Endothelial cell (in vitro differentiated cells): ENCODE data around the gene CNTN4. TPM values are rescaled to one million over a fixed set of nuclear protein-coding genes. Genes with fewer than 3 reads are reported as not detected.

Experiments
- DNase-seq: peaks from one replicate; pipeline ENCODE4 v3.0.0; 2021; ENCODE audit warnings: low spot score
- H3K27ac Mint-ChIP-seq: one replicate; pipeline ENCODE4 v1.8.0; 2021; ENCODE audit warnings: mixed read lengths, inconsistent platforms; ENCODE audit not compliant: unreplicated experiment
- H3K27me3 Mint-ChIP-seq: one replicate; pipeline ENCODE4 v1.8.0; 2021; ENCODE audit warnings: mild to moderate bottlenecking, moderate library complexity, mixed read lengths, inconsistent platforms; ENCODE audit not compliant: unreplicated experiment
- H3K36me3 Mint-ChIP-seq: one replicate; pipeline ENCODE4 v1.8.0; 2021; ENCODE audit warnings: mild to moderate bottlenecking, low read depth, mixed read lengths, inconsistent platforms; ENCODE audit not compliant: unreplicated experiment
- H3K4me1 Mint-ChIP-seq: one replicate; pipeline ENCODE4 v1.8.0; 2021; ENCODE audit warnings: mild to moderate bottlenecking, mixed read lengths, inconsistent platforms; ENCODE audit not compliant: unreplicated experiment
- H3K4me3 Mint-ChIP-seq: one replicate; pipeline ENCODE4 v1.8.0; 2021; ENCODE audit warnings: mild to moderate bottlenecking, mixed read lengths, inconsistent platforms; ENCODE audit not compliant: unreplicated experiment
- H3K9me3 Mint-ChIP-seq: one replicate; pipeline ENCODE4 v1.8.0; 2021; ENCODE audit warnings: mixed read lengths, inconsistent platforms; ENCODE audit not compliant: unreplicated experiment
- total RNA-seq: library from RNA; stranded (reverse); fragmentation: NEBNext Ultra II Directional; extraction: Animal tissue kit (Norgen Biotek cat#: 25700); gene quantifications from one replicate; pipeline ENCODE4 v1.2.1, GENCODE V29; 2021; ENCODE audit not compliant: unreplicated experiment
- TF ChIP-seq, protein P1 (sequence below): fragments of 200-600 bp; sonication (generic); IDR thresholded peaks from one replicate; pipeline ENCODE4 v1.5.0; 2021; ENCODE audit warnings: antibody characterized with exemption; ENCODE audit not compliant: unreplicated experiment

The CNTN4 gene
- total RNA-seq, 1 donor from 2014 or later, result not detected

DNA sequence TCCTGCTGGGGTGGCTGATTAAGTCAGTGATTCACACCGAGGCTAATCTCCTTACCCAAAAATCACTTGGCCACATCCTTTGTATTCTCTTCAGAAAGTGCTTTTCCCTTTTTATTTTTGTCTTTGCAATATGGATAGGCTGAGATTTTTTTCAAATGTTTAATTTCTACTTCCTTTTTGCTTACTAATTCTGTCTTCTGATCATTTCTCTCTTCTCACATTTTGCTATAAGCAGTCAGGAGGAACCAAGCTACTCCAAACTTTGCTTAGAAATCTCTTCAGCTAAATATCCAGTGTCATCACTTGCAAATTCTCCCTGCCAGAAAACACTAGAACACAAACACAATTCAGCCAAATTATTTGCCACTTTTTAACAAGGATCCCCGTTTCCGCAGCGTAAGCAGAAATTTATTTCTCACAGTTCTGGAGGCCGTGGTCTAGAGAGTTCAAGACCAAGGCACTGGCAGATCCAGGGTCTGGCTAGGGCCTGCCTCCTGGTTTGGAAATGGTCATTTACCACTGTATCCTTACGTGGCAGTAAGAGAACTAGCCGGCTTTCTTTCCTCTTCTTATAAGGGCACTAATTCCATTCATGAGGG is 906.6 kb downstream of the CNTN4 start:
- Mint-ChIP-seq H3K27me3 (peaks cover 2% of the 10 kb centered on the region), H3K4me3 (no peak overlapping the region), H3K9me3 (peaks cover 21% of the 10 kb centered on the region), H3K4me1 (no peaks in the 10 kb centered on the region), H3K36me3 (peaks cover 4% of the 10 kb centered on the region), H3K27ac (no peak overlapping the region)
- TF ChIP-seq, protein P1, sequence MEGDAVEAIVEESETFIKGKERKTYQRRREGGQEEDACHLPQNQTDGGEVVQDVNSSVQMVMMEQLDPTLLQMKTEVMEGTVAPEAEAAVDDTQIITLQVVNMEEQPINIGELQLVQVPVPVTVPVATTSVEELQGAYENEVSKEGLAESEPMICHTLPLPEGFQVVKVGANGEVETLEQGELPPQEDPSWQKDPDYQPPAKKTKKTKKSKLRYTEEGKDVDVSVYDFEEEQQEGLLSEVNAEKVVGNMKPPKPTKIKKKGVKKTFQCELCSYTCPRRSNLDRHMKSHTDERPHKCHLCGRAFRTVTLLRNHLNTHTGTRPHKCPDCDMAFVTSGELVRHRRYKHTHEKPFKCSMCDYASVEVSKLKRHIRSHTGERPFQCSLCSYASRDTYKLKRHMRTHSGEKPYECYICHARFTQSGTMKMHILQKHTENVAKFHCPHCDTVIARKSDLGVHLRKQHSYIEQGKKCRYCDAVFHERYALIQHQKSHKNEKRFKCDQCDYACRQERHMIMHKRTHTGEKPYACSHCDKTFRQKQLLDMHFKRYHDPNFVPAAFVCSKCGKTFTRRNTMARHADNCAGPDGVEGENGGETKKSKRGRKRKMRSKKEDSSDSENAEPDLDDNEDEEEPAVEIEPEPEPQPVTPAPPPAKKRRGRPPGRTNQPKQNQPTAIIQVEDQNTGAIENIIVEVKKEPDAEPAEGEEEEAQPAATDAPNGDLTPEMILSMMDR, result no peak
- DNase-seq, result no peak

DNA sequence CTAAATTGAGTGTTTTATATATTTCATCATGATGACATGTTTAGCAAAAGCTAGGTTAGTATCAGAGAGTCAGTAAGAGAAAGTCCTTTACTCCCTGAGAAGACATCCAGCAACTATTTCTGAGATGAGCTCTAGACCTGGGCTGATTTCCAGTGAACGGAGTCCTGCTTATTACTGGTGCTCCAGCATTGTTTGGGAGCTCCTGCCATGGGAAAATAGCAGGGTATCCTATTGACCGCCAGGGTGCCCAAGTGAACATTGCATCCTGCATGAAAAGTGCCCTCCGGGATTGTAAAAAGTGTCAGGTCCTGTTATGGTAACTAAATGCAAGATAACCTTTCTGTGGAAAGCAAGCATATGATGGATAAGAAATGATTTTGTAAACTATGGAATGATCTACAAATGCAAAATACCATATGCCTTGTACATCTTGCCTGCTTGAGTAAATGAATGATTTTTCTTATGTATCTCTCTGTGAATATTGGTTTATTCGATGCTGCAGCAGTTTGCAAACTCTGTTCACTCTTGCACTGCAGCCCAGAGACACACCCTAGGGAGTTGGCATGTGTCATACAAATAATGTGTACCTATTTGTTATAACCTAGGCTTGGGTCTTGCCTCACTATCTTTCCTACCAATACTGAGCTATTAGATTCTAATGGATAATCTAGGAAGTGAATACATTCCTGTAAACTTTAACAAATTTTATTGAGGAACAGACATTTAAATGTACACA is 914.8 kb downstream of the CNTN4 start:
- TF ChIP-seq, protein P1, result no peak
- Mint-ChIP-seq H3K27me3 (no peaks in the 10 kb centered on the region), H3K36me3 (peaks cover 3% of the 10 kb centered on the region), H3K9me3 (peaks cover 31% of the 10 kb centered on the region), H3K4me3 (no peak overlapping the region), H3K27ac (no peak overlapping the region), H3K4me1 (no peaks in the 10 kb centered on the region)
- DNase-seq, result no peak

DNA sequence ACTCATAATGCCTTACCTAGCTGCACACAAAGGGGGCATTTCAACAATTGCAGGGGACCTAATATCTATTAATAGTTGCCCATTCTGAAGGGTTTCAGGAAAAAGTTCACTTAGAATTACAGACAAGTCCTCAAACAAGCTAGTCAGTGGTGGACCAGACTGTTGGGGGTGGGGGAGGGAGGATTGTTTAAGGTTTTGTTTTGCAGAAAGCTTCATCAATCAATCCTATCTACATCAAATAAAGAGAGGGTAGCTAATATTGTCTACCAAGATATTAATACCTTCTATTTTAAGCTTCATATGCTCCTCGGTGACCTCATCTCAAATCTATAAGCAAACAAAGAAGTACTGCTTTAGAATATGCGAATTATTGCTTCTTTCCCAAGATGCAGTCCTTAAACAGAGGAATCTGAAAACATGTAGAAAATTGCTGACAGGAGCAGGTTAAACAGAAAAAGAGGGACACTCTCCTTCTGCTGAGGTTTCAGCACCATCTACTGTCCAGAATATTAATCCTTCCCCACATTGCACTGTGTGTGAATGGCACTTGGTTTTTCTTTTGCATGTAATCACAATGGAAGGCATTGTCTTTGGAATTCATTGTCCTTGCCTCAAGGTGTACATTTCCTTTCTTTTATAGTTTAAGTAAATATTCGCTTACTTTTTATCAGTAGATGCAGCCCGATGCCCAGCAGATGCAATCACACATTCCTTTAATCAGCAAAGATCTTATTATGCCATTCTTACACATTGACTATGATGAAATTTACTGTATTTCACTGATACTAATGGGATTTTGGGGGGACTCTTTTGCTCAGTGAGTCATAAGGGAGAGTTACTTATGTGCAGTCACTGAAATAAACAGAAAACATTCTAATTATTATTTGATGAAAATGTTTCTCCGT is 916.8 kb downstream of the CNTN4 start:
- Mint-ChIP-seq H3K4me3 (no peak overlapping the region), H3K27me3 (no peaks in the 10 kb centered on the region), H3K4me1 (no peaks in the 10 kb centered on the region), H3K36me3 (peaks cover 3% of the 10 kb centered on the region), H3K9me3 (peaks cover 34% of the 10 kb centered on the region), H3K27ac (no peak overlapping the region)
- TF ChIP-seq, protein P1, result no peak
- DNase-seq, result no peak

DNA sequence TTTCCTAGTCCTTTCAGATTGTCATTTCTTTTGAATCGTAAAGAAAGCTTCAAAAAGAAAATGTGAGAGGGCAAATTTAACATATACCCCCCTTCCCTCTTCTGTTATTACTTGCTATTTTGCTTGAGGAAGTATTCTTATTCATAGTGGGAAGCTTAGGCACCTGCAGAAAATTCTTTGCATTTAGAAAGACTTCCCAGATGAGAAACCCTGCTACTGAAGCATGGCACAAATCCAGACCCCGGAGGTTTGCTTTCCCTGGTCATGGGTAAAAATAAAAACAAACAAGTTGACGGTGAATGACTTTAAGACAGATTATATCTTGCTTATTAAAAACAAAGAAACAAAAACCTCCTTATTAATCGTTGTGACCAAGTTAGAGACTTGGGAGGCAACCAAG is 917.6 kb downstream of the CNTN4 start:
- H3K27me3 Mint-ChIP-seq, result no peaks in the 10 kb centered on the region
- DNase-seq, result no peak
- no peak overlapping the region for H3K4me3 Mint-ChIP-seq
- H3K36me3 Mint-ChIP-seq, result peaks cover 3% of the 10 kb centered on the region
- H3K27ac Mint-ChIP-seq, result no peak overlapping the region
- peaks cover 34% of the 10 kb centered on the region for H3K9me3 Mint-ChIP-seq
- H3K4me1 Mint-ChIP-seq, result no peaks in the 10 kb centered on the region
- TF ChIP-seq, protein P1, result no peak
